GM19463 (cell line): Measurements from ENCODE around the gene TCHP.

Experiments
- ATAC-seq: cut with Tn5 transposase; IDR thresholded peaks from one replicate; pipeline ENCODE4 v1.9.1; 2021; ENCODE audit warnings: mild to moderate bottlenecking, moderate library complexity; ENCODE audit not compliant: unreplicated experiment

Gene TCHP

GRCh38 chr12:109931143-109931542, 31.1 kb downstream of the TCHP start:
- ATAC-seq = no peak

- ATAC-seq = no peak
Observed at GRCh38 chr12:109932878-109933503, 32.9 kb downstream of the TCHP start.

- no peak for ATAC-seq
Observed at GRCh38 chr12:109934026-109934425, 34.0 kb downstream of the TCHP start.

DNA sequence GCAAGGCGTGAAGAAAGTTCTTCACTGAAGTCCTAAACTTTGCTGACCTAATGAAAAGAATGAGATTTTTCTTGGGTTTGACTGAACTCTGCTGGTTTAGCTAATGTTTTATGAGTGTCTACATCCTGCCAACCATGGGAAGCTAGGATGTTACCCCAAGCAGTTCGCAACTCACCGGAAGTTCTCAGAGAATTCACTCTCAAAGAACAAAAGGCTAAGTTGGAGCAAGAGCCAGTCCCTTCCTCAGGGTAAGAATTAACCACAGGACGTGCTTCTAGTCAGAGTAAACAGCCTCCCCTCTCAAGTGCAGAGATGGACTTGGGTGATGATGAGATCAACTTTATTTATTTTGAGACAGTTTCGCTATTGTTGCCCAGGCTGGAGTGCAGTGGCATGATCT, 37.3 kb downstream of the TCHP start:
- ATAC-seq = no peak

- ATAC-seq = no peak
Observed at GRCh38 chr12:109938947-109939346, 38.9 kb downstream of the TCHP start.

DNA sequence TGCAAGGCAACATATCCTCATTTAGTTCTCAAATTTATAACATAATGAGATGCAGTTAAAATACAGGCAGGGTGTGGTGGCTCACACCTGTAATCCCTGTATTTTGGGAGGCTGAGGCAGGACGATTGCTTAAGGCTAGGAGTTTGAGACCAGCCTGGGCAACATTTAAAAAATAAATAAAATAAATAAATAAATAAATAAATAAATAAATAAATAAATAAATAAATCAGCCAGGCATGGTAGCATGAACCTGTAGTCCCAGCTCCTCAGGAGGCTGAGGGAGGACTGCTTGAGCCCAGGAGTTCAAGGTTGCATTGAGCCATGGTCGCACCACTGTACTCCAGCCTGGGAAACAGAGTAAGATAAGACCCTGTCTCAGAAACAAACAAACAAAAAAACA, 39.4 kb downstream of the TCHP start:
- ATAC-seq = no peak

GRCh38 chr12:109940339-109940923, 40.4 kb downstream of the TCHP start:
- no peak for ATAC-seq

GRCh38 chr12:109943811-109944210, 43.7 kb downstream of the TCHP start:
- no peak for ATAC-seq

DNA sequence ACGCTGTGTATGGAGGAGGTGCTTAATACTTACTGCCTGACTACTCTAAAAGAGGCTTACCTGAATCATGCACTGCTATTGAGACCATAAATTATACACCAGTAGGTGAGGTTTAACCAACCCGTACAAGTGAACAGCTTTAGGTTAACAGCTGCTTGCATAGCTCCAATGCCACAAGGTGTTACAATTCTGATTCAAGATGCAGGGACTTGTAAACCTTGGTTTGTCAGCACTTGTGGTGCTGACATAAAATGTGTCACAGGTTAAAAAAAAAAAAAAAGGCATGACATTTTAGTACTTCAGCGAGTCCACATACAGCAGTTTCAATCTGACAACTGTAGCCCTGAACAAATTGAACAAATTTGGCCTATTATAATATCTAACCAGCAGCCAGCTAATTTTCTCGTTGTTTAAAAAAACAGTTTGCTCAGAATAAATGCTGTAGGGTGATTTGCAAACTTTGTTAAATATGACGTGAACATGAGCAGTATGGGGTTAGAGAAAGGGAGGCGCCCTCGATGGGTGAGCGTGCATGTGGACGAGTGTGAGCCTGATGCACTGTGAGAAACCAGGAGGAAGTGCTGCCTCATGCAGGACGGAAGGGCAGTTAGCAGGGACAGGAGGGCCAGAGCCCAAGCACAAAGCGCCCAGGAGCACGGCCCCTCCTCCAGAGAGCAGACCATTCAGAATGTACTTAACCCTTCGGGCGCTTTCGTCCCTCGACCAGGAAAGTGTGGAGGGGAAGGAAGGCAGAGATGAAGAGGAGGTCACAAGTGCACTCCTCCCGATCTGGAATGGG, 44.7 kb downstream of the TCHP start:
- no peak for ATAC-seq

DNA sequence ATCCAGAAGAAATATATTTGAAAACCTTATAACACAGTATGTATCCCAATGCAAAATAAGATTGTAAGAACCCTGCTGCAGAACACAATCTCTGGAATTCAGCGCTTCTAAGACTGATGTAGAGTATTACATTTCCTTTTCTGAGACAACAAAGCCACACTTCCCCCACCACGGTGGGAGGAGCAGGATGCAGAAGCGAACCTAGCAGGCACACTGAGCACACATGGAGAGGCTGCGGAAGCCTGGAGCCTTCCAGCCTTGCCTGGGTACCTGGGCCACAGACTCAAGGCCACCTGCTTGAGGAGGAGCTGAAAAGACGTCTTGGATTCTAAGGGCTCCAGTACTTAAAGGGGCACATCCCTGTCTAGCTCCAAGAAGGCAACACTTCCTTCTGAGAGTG, 46.4 kb downstream of the TCHP start:
- no peak for ATAC-seq

GRCh38 chr12:109946913-109947312, 46.8 kb downstream of the TCHP start:
- ATAC-seq = no peak

DNA sequence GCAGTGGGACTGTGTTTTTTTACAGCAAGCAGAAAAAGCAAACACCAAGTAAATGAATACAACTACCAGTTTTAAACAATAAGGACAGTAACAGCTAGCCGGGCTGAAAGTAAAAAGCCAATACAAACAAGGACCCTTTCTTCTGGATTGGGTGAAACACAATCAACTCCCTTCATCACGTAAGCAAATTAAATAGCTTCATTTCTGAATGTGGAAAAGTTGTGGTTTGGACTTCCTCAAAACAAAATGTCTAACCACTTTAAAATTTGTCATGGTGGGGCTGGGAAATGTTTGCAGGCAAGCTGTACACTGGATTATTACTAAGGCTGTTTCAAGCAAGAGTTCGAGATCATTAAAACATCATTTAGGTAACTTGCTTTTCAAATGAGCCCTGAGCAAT, 47.4 kb downstream of the TCHP start:
- ATAC-seq = no peak

- no peak for ATAC-seq
Observed at GRCh38 chr12:109948368-109948767, 48.3 kb downstream of the TCHP start.

GRCh38 chr12:109949089-109949488, 49.0 kb downstream of the TCHP start:
- no peak for ATAC-seq

GRCh38 chr12:109950625-109951024, 50.6 kb downstream of the TCHP start:
- ATAC-seq = no peak

DNA sequence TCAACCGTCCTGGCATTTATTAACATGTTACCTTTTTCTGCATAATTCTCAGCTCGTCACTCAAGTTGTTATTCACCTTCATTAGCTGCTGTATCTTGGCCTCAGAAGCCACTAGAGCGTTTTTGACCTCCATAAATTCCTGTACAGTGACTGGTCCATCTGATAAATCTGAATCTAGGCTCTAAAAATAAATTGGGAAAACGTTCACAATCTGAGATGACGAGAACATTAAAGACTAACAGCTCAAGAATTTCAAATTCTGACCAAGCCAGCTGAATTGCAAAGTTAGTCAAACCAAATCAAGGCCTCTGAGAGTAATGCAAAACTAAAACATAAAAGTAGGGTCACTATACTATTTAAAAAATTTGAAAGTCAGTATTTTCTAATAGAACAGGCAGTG, 51.1 kb downstream of the TCHP start:
- ATAC-seq = no peak

GRCh38 chr12:109951751-109952150, 51.7 kb downstream of the TCHP start:
- no peak for ATAC-seq

- ATAC-seq = peak; percentile 70
Observed at GRCh38 chr12:109952160-109952858, 52.2 kb downstream of the TCHP start.

- ATAC-seq = no peak
Observed at GRCh38 chr12:109952873-109953272, 52.8 kb downstream of the TCHP start.

DNA sequence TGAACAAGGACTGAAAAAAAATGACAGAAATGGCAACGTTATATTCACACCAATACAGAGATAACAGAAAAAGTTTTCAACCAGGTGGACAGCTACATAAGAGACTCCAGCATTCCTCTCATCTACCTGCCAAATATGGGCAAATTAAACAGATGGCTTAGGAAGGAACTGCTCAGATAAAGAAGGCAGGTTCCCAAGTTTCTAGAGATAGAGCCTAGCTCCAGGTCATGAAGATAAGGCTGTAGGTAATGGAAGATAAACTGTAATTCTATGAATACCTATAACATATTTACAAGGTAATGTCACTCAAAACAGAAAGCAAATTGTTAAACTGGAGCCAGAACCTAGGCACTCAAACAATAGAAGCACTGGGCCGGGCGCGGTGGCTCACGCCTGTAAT, 53.6 kb downstream of the TCHP start:
- ATAC-seq = no peak

- no peak for ATAC-seq
Observed at GRCh38 chr12:109958374-109958773, 58.3 kb downstream of the TCHP start.
